CD4-positive, alpha-beta T cell treated with Interferon gamma for 1 hour (primary cell): ENCODE results near the gene CDC42.
"Not testable (repeated sequence)": the region's sequence is repeated elsewhere in the genome, so short reads cannot be mapped to it uniquely, and the experiment has no call there.

Experiments used
- DNase-seq: peaks from one replicate; pipeline ENCODE4 v3.0.0-alpha.2; 2020

Gene CDC42

DNA sequence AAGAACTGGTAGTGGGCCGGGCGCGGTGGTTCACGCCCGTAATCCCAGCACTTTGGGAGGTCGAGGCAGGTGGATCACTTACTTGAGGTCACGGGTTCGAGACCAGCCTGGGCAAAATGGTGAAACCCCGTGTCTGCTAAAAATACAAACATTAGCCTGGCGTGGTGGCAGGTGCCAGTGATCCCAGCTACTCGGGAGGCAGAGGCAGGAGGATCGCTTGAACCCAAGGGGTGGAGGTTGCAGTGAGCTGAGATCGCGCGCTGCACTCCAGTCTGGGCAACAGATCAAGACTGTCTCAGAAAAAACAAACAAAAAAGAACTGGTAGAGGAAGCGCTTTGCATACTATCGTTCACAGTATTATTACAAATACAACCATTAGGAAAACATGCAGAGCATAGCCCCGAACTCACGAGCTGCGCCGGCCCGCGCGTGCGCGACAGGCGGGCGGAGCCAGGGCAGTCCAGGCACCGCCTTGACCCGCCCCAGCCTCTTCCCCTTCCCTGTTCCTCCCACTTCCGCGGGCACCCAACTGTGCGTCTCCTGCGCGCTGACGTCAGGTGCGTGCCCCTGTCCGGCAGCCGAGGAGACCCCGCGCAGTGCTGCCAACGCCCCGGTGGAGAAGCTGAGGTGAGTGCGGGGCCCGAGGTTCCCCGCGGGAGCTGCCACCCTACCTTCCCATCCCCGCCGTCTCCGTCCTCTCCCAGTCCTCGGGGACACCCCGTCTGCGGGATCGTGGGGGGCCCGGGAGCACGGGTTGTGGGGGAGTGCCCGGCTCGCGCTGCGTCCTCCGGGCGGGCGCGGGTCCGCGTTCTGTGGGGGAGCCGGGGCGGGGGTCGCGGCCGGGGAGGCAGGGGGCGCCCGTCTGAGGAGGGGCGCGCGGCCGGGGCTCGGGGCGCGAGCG, at the start of gene CDC42:
Gene CDC42 (plus strand): TSS at position 595 of the 902 bp plus-strand sequence. CDS start 25,770 bp downstream, outside the sequence.
- DNase-seq: peak; percentile 98

DNA sequence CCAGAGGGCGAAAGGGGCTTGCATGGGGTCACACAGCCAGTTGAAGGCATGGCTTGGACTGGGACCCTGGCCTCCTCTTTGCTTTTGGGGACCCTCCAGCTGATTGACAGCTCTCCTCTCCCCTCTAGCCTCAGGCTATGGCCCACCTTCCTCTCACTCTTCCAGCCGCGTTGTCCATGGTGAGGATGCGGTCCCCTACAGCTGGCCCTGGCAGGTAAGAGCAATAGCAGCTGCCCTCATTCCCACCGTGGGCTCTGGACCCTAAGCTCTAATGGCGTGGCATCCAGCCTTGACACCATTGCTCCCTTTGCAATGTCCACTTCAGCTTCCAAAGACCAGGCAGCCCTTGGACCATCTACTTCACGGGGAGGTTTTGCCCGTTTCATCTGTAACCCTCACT, 49.6 kb upstream of the CDC42 start:
- not testable (repeated sequence) for DNase-seq

DNA sequence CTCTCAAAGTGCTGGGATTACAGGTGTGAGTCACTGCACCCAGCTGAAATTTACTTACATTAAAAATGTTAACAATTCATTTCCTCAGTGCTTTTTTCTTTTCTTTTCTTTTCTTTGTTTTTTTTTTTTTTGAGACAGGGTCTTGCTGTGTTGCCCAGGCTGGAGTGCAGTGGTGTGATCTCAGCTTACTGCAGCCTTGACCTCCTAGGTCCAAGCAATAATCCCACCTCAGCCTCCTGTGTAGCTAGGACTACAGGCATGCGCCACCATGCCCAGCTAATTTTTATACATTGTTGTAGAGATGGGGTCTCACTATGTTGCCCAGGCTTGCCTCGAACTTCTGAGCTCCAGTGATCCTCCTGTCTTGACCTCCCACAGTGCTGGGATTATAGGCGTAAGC, 48.5 kb upstream of the CDC42 start:
- not testable (repeated sequence) for DNase-seq

DNA sequence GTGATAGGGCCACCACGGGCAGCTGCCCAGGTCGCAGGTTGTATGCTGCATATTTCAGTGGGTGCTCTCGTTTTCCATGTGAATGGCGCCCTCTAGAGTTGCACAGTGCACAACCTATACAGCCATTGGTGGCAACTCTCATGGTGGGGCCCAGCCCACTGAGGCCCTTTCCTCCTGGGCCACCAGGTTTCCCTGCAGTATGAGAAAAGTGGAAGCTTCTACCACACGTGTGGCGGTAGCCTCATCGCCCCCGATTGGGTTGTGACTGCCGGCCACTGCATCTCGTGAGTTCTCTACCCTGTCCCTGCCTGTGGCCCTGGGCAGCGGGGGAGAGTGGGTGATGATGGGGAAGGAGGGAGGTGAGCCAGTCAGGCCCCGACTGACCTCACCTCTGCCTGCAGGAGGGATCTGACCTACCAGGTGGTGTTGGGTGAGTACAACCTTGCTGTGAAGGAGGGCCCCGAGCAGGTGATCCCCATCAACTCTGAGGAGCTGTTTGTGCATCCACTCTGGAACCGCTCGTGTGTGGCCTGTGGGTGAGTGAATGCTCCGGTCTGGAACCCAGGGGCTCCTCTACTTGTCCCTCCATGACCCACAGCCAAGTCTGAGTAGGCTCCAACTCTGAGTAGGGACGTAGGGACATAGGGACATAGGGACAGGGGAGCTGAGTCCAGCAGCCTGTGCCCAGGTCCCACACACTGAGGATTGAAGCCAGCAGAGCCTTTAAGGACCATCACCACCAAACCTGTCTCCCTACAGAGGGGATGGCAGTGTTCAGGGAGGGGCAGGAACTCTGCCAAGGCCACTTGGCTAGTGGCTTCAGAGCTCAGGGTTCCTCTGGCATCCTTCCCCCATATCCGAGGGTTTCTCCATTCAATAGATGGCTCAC, 47.0 kb upstream of the CDC42 start:
- not testable (repeated sequence) for DNase-seq

- not testable (repeated sequence) for DNase-seq
Observed at GRCh38 chr1:22006736-22007135, 45.8 kb upstream of the CDC42 start.

DNA sequence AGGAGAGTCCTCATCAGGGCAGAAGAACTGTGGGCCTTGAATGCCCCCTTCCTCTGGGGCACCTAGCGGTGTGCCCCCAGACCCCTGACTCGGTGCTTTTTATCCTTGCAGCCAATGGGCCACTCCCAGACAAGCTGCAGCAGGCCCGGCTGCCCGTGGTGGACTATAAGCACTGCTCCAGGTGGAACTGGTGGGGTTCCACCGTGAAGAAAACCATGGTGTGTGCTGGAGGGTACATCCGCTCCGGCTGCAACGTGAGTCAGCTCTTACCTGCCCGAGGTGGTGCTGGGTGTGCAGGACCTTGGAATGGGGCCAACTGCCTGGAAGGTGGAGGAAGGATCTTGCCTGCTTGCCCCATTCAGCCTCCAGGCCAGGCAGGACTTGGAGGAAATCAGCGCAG, 45.2 kb upstream of the CDC42 start:
- DNase-seq: not testable (repeated sequence)

DNA sequence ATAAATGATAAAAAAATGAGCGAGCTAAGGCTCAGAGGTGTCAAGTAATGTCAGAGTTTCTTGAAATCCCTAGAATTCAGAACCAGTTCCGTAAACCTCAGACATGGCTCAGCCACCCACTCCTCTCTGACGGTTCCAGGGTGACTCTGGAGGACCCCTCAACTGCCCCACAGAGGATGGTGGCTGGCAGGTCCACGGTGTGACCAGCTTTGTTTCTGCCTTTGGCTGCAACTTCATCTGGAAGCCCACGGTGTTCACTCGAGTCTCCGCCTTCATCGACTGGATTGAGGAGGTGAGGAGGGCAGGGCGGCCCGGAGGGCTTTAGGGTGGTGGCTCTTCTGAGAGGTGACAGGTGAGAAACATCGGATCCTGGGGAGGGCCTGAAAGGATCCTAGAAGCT, 42.9 kb upstream of the CDC42 start:
- DNase-seq: not testable (repeated sequence)

DNA sequence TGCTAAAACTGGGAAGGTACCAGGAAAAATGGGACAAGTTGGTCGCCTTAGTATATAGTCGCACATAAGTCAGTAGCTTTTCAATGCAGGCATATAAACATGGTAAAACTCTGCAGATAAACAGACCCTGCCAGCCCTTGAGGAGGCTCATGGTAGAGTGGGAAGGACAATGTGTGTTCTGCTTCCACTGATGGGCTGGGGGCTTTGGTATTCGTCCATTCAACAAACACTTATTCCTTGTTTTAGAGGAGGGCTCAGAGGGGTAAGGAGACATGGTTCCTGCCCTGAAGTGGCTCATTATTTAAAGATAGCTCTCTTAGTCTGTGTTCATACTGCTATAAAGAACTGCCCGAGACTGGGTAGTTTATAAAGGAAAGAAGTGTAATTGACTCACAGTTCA, 39.8 kb upstream of the CDC42 start:
- DNase-seq: not testable (repeated sequence)

- DNase-seq: not testable (repeated sequence)
Observed at GRCh38 chr1:22014575-22015206, 37.8 kb upstream of the CDC42 start.

DNA sequence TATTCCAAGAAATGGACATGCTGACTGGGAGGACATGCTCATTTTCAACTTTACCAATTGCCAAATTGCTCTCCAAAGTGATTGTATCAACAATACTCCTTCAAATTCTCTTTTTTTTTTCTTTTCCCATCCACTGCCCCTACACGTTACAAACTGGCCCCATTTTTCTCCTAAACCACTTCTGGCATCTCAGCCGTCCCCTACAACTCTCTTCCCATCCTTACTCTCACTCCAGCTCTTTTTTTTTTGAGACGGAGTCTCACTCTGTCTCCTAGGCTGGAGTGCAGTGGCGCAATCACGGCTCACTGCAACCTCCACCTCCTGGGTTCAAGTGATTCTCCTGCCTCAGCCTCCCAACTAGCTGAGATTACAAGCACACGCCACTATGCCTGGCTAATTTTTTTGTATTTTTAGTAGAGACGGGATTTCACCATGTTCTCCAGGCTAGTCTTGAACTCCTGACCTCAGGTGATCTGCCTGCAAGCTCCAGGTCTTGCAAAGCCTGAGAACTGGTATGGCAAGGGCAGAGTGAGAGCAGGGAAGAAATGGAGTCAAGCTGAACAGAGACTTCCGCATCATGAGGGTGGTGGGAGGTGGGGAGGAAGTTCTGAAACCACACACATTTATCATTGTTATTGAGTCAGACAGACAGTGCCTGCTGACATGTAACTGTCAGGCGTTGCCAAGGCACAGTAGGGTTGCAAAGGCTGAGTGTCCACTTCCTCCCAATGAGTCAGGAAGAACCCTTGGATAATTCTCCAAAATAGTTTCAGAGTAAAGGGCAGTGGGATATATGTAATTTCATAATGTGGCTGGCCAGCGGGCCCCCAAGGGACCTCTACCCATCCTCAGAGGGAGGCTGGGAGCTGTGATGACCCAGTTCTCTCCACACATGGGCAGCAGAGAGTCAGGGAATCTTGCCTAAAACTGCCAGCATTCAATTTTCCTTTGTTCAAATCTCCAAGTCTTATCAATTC, 33.6 kb upstream of the CDC42 start:
- peak; percentile 65 for DNase-seq

DNA sequence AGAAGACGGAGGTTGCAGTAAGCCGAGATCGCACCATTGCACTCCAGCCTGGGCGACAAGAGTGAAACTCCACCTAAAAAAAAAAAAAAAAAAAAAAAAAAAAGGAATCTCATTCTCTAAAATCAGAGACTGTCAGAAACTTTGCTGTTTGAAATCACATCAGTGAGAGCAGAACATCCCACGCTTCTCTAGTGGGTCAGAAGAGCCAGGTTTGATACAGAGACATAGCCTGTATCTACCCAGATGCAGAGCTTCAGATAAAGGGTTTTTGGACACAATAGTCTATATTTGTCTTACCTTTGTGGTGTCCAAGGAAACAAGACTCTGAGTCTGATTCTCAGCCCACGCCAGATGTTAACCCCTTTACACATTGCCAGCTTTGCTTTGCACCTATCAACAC, 31.4 kb upstream of the CDC42 start:
- DNase-seq: no peak

GRCh38 chr1:22024485-22025367, 27.8 kb upstream of the CDC42 start:
- peak; percentile 81 for DNase-seq

GRCh38 chr1:22025368-22026155, 26.9 kb upstream of the CDC42 start:
- DNase-seq: peak; percentile 90

DNA sequence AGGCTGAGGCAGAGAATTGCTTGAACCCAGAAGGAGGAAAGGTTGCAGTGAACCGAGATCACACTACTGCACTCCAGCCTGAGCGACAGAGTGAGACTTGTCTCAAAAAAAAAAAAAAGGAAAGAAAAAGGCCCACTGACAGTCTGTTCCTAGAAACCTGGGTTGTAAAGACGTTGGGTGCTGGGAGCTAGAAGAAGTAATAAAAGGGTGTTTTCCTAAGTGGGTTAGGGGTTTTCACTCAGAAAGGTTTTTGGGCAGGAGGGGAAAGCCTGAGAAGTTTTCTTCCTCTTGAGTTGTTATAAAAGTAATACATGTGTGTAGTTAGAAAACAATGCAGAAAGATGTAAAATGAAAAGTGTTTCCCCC, 25.6 kb upstream of the CDC42 start:
- DNase-seq: no peak

DNA sequence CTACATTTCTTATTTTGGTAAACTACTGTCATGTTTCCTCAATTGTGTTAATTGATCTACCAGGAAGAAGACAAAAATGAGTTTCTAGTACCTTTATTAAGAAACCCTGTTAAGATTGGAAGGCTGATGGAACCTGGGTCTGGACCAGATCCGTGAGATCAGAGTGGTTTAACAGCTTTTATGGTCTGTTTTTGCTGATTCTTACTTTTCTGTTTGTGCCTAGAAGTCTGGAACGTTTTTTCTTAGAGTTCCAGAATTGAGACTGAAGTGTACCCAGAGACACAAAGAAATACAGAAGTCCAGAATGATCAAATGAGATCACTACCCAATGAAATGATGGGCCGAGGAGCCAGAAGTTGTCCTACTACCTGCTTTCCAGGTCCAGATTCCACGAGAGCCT, 22.5 kb upstream of the CDC42 start:
- no peak for DNase-seq

GRCh38 chr1:22030473-22030872, 22.0 kb upstream of the CDC42 start:
- DNase-seq: no peak

DNA sequence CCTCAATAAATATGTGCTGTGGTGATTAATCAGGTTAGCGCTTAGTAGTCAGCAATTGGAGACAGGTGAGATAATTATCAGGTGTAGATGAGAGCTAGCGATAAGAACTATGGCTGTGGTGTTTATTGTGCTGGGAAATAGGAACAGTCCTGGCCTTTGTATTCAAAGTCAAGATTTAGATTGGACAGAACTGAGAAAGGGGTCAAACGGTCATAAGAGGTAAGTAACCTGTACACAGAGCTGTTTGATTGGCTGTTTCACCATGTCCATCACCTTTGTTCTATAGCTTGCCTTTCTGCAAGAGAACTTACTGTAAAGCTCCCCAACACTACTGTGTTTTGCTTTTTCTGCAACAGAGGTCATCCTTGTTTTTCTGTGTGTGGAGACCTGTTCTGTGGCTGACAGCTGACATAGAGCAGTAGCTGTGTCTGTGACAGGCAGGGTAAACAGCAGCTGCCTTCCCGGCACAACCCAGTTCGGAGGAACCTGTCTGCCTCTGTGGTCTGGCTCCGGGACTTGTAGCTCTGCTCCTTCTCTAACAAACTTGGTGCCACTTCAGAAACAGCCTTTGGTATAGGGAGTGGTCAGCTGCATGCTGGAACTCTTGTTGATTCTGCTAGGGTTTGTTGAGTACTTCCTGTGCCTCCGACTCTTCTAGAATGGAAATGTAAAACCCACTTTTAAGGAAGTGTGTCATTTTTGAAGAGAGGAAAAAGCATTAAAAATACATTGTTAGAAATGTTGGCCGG, 21.1 kb upstream of the CDC42 start:
- peak; percentile 42 for DNase-seq

- not testable (repeated sequence) for DNase-seq
Observed at GRCh38 chr1:22034834-22035233, 17.7 kb upstream of the CDC42 start.

GRCh38 chr1:22037520-22037919, 15.0 kb upstream of the CDC42 start:
- DNase-seq: no peak
